Heart right ventricle (tissue), 16 donors: Measurements from ENCODE around the gene TTC3. TPM values are rescaled to one million over a fixed set of nuclear protein-coding genes. Genes with fewer than 3 reads are reported as not detected.
A peak's percentile ranks its signal among the peaks of the same experiment; 100 is the strongest.

Experiments
- ATAC-seq, 8 donors: fragments of 200-7000 bp; cut with Tn5 transposase; one replicate each; pipeline ENCODE4 v1.9.1; 2020; ENCODE audit warnings: mild to moderate bottlenecking in 8 of 8, moderate library complexity in 8 of 8, moderate number of reproducible peaks in 1 of 8
- DNase-seq, 2 donors: peaks; one replicate each; pipeline ENCODE4 v3.0.0-alpha.2; 2020
- H3K27ac ChIP-seq, 10 donors: fragments of 200-600 bp; sonication (generic) in 2 of 10; one replicate each; pipeline versions ENCODE4 v1.5.0 to v1.8.0; 2020 to 2022; ENCODE audit warnings: mild to moderate bottlenecking in 3 of 10
- H3K27me3 ChIP-seq, 7 donors: fragments of 200-600 bp; one replicate each; pipeline ENCODE4 v1.8.0; 2021 to 2022; ENCODE audit warnings: mild to moderate bottlenecking in 2 of 7
- H3K36me3 ChIP-seq, 9 donors: fragments of 200-600 bp; sonication (generic) in 1 of 9; one replicate each; pipeline versions ENCODE4 v1.5.0 to v1.8.0; 2020 to 2022; ENCODE audit warnings: mild to moderate bottlenecking in 2 of 9
- H3K4me1 ChIP-seq, 9 donors: fragments of 200-600 bp; sonication (generic) in 1 of 9; one replicate each; pipeline versions ENCODE4 v1.5.0 to v1.8.0; 2020 to 2022; ENCODE audit warnings: mild to moderate bottlenecking in 4 of 9
- H3K4me3 ChIP-seq, 10 donors: fragments of 200-600 bp; sonication (generic) in 2 of 10; one replicate each; pipeline versions ENCODE4 v1.5.0 to v1.8.0; 2020 to 2022; ENCODE audit warnings: mild to moderate bottlenecking in 7 of 10, moderate library complexity in 2 of 10
- H3K9me3 ChIP-seq, 11 donors: fragments of 200-600 bp in 10 of 11; sonication (generic) in 2 of 11; one replicate each; pipeline versions ENCODE4 v1.5.0 to v1.8.0; 2013 to 2022; ENCODE audit warnings: mild to moderate bottlenecking in 2 of 11, control low read depth in 1 of 11, moderate library complexity in 1 of 11
- WGBS, 2 donors: extraction: QIAGEN DNeasy Blood & Tissue Kit; methylation state at CpG; one replicate each; pipeline ENCODE4 v1.1.7; 2013; ENCODE audit warnings: inconsistent platforms in 1 of 2; 5-methylcytosine and 5-hydroxymethylcytosine counted together
- intact Hi-C, 10 donors: fragments of 100-400 bp; cut with DNase I; formaldehyde crosslinking; loops; one replicate each; pipeline versions ENCODE4 v1.11.1 to v1.14.2; 2022
- long read RNA-seq, 3 donors: library from polyadenylated mRNA; unstranded; transcript quantifications; one replicate each; pipeline ENCODE4 v2.0.0, GENCODE V29; 2020 to 2021
- polyA plus RNA-seq, 2 donors: library from polyadenylated mRNA; stranded (reverse); fragments of 200-250 nt; gene quantifications; one replicate each; pipeline ENCODE4 v1.2.3, GENCODE V29; 2013
- total RNA-seq, 10 donors: library from RNA; stranded (reverse); fragmentation: NEBNext Ultra II Directional in 3 of 10; extraction: Animal tissue kit (Norgen Biotek cat#: 25700) in 3 of 10; gene quantifications; one replicate each; pipeline versions ENCODE4 v1.2.1 to v1.2.4, GENCODE V29; 2021 to 2023
- TF ChIP-seq, protein P1 (sequence below), 9 donors: fragments of 200-600 bp; sonication (generic) in 2 of 9; IDR thresholded peaks; one replicate each; pipeline versions ENCODE4 v1.5.0 to v1.8.0; 2021 to 2022; ENCODE audit warnings: antibody characterized with exemption in 9 of 9, mild to moderate bottlenecking in 5 of 9, moderate library complexity in 1 of 9
- donor health status: Arrhythmogenic right ventricular cardiomyopathy.
- donor health status: ischemic (EF 13 %, LVEDD 7.1; RV severe dilation, severe dysfunction).
- donor health status: healthy with polysubstance abuse.
- donor health status: DM: no; HTN: yes; CAD: no.
- donor health status: DM: no; HTN: no; CAD: no.
- donor health status: ischemic (EF 25% LVEDD 6.9; RV normal size, moderate dysfunction).
- donor health status: ischemic (EF 25% LVEDD 5.7; RV mildly dilated, moderate dysfunction).
- donor health status: healthy.
- donor health status: DM: yes; HTN: yes; CAD: no.
- donor health status: Ischemic cardiomyopathy.
- donor health status: ischemic (EF 35%, LVEDD 5.7; RV mildly dilated, moderate dysfunction).
- donor health status: nonischemic (EF 11% LVEDD 7.7; RV severe dilation, severe dysfunction).
- donor health status: DM: yes; HTN: yes; CAD: no.
- donor health status: PGD.
- donor health status: ischemic (EF 29% LVEDD 5.4; RV normal size, mild dysfunction).
- donor health status: nonischemic (EF 23%, LVEDD 6.1; RV moderate dilation, normal function).

The TTC3 gene
- total RNA-seq (10 to 100 TPM; 33.1 to 62.1 (median 54.6) TPM), polyA plus RNA-seq (10 to 100 TPM; 14.0 to 30.4 TPM)
- long read RNA-seq, donor 1, partial matches to known transcripts: 31 of 55 reads
- long read RNA-seq, donor 1, other reads (novel, unspliced or antisense): 20 of 55 reads
- long read RNA-seq, donor 2, transcript TTC3-207 (33 exons, 3,771 nt): major isoform, 5 of 70 reads
- long read RNA-seq, donor 2, partial matches to known transcripts: 37 of 70 reads
- long read RNA-seq, donor 2, other reads (novel, unspliced or antisense): 23 of 70 reads
- long read RNA-seq, donor 3, transcript TTC3-210 (26 exons, 2,451 nt): major isoform, 8 of 124 reads
- long read RNA-seq, donor 3, partial matches to known transcripts: 77 of 124 reads
- long read RNA-seq, donor 3, other reads (novel, unspliced or antisense): 33 of 124 reads

DNA sequence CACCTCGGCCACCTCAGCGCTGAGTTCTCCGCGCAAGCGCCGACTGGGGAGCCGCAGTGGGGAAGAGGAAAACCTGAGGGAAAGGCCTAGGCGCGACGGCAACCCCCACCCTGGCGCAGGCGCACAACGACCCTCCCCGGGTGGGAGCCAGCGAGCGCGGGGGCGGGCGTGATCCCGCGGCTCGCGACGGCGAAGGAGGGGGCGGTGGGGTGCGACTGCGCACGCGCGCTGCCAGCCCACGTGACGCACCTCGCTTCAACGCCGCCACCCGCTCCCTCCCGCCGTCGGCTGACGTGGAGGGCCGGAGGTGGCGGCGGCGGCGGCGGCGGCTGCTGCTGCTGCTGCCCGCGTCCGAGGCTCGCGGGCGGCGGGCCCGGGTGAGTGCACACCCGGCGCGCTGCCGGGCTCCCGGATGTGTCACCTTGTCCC lies at the start of gene TTC3, which contains the start of gene PIGP:
Gene TTC3 (plus strand): TSS at position 267 of the 429 bp plus-strand sequence. CDS start 14,004 bp downstream, outside the sequence.
Gene PIGP (minus strand): TSS at position 84 of the 429 bp plus-strand sequence. CDS start 556 bp downstream, outside the sequence.
- peaks cover 0 to 6% (median 0%) of the 10 kb centered on the region in 11 donors for H3K9me3 ChIP-seq
- ATAC-seq (peak; percentile 89 to 94 (median 92)), DNase-seq (peak; percentile 96 to 98)
- H3K27ac ChIP-seq: peak within 1 kb of the TSS; percentile 94 to 100 (median 98)
- peaks cover 0 to 30% (median 23%) of the 10 kb centered on the region in 9 donors for H3K4me1 ChIP-seq
- WGBS, 2 donors: 0 to 2% methylated on average over 32 to 61 of the region's 61 CpGs
- H3K36me3 ChIP-seq: peaks cover 0 to 30% (median 0%) of the 10 kb centered on the region in 9 donors
- H3K4me3 ChIP-seq: peak within 1 kb of the TSS; percentile 63 to 95 (median 89)
- H3K27me3 ChIP-seq: no peaks in the 10 kb centered on the region
- TF ChIP-seq, protein P1, sequence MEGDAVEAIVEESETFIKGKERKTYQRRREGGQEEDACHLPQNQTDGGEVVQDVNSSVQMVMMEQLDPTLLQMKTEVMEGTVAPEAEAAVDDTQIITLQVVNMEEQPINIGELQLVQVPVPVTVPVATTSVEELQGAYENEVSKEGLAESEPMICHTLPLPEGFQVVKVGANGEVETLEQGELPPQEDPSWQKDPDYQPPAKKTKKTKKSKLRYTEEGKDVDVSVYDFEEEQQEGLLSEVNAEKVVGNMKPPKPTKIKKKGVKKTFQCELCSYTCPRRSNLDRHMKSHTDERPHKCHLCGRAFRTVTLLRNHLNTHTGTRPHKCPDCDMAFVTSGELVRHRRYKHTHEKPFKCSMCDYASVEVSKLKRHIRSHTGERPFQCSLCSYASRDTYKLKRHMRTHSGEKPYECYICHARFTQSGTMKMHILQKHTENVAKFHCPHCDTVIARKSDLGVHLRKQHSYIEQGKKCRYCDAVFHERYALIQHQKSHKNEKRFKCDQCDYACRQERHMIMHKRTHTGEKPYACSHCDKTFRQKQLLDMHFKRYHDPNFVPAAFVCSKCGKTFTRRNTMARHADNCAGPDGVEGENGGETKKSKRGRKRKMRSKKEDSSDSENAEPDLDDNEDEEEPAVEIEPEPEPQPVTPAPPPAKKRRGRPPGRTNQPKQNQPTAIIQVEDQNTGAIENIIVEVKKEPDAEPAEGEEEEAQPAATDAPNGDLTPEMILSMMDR (IDR thresholded peaks at IDR 0.05): no peak
- intact Hi-C loops: loop anchor here in 6 of 10 donors (5.0 to 10.0 kb wide), 6 partner anchors 78 to 492 kb away; partner anchors contain the start of gene HLCS (in 2 of the 6)

- Histone ChIP-seq H3K4me1 (no peaks in the 10 kb centered on the region), H3K36me3 (no peaks in the 10 kb centered on the region), H3K4me3 (no peak overlapping the region), H3K27ac (no peak overlapping the region), H3K27me3 (peaks cover 0 to 24% (median 4%) of the 10 kb centered on the region in 7 donors), H3K9me3 (no peaks in the 10 kb centered on the region)
- DNase-seq (no peak), ATAC-seq (no peak)
- WGBS, 2 donors: 38 to 44% methylated on average over 4 of the region's 4 CpGs
- intact Hi-C loops: no loop called here
- TF ChIP-seq, protein P1 (IDR thresholded peaks at IDR 0.05): no peak
Observed at GRCh38 chr21:37026499-37026898, 46.6 kb upstream of the TTC3 start.

DNA sequence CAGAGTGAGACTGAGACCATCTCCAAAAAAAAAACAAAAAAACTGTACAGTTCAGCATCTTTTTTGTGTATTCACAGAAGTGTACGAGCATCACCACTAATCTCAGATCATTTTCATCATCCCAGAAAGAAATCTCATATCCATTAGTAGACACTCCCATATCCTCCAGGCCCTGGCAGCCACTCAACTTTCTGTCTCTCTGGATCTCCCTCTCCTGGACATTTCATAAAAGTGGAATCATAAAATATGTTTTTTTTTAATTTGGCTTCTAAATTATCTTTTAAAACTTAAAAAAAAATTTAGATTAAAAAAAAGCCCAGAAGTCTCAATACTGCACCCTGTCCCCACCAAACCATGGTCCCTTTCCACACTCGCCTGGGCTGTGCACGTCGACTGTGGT lies 44.5 kb upstream of the TTC3 start:
- DNase-seq (no peak), ATAC-seq (no peak)
- Histone ChIP-seq H3K27me3 (peaks cover 0 to 24% (median 4%) of the 10 kb centered on the region in 7 donors), H3K4me3 (no peak overlapping the region), H3K36me3 (no peaks in the 10 kb centered on the region), H3K4me1 (no peaks in the 10 kb centered on the region), H3K27ac (no peak overlapping the region), H3K9me3 (no peaks in the 10 kb centered on the region)
- TF ChIP-seq, protein P1 (IDR thresholded peaks at IDR 0.05): no peak
- 78 to 79% methylated on average over 4 of the region's 4 CpGs for WGBS, 2 donors
- intact Hi-C loops: no loop called here

DNA sequence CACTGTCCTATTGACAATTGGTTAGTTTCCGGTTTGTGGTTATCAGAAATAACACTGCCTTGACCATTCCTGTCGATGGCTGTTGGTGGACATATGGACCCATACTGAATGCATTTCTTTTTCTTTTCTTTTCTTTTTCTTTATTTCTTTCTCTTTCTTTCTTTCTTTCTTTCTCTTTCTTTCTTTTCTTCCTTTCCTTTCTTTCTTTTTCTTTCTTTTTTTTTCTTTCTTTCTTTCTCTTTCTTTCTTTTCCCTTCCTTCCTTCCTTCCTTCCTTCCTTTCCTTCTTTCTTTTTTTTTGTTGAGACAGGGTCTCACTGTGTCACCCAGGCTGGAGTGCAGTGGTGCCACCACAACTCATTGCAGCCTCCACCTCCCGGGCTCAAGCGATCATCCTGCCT lies 42.2 kb upstream of the TTC3 start:
- H3K4me1 ChIP-seq: no peaks in the 10 kb centered on the region
- no peak overlapping the region for H3K4me3 ChIP-seq
- no peaks in the 10 kb centered on the region for H3K9me3 ChIP-seq
- ATAC-seq (no peak), DNase-seq (no peak)
- no peak overlapping the region for H3K27ac ChIP-seq
- intact Hi-C loops: no loop called here
- WGBS, 2 donors: 92 to 96% methylated on average over 4 of the region's 4 CpGs
- H3K36me3 ChIP-seq: no peaks in the 10 kb centered on the region
- TF ChIP-seq, protein P1 (IDR thresholded peaks at IDR 0.05): no peak
- H3K27me3 ChIP-seq: peaks cover 0 to 22% (median 3%) of the 10 kb centered on the region in 7 donors
